Activated CD4-positive, alpha-beta memory T cell treated with anti-CD3 and anti-CD28 coated beads for 36 hours (primary cell): Measurements from ENCODE around the gene SRMS. TPM values are rescaled to one million over a fixed set of nuclear protein-coding genes. Genes with fewer than 3 reads are reported as not detected.

Experiments used
- CTCF ChIA-PET: fragments of 350-600 bp; sonication (Branson Sonifier 250); formaldehyde crosslinking; loops from one replicate; lab custom pipeline; 2021; ENCODE audit warnings: antibody characterized with exemption, inconsistent platforms; lab: Charles Lee
- POLR2A ChIA-PET: fragments of 350-600 bp; sonication (Branson Sonifier 250); formaldehyde crosslinking; loops from one replicate; lab custom pipeline; 2021; ENCODE audit warnings: antibody characterized with exemption; lab: Charles Lee
- DNase-seq: peaks from one replicate; pipeline ENCODE4 v3.0.0-alpha.2; 2020
- H3K27ac Mint-ChIP-seq: one replicate; pipeline ENCODE4 v1.8.0; 2021; ENCODE audit warnings: mixed read lengths
- H3K27me3 Mint-ChIP-seq: one replicate; pipeline ENCODE4 v1.8.0; 2021; ENCODE audit warnings: mixed read lengths
- H3K36me3 Mint-ChIP-seq: one replicate; pipeline ENCODE4 v1.8.0; 2021; ENCODE audit warnings: mixed read lengths
- H3K4me1 Mint-ChIP-seq: one replicate; pipeline ENCODE4 v1.8.0; 2021; ENCODE audit warnings: low read depth, mixed read lengths
- H3K4me3 Mint-ChIP-seq: one replicate; pipeline ENCODE4 v1.8.0; 2021; ENCODE audit warnings: mild to moderate bottlenecking, mixed read lengths
- H3K9me3 Mint-ChIP-seq: one replicate; pipeline ENCODE4 v1.8.0; 2021; ENCODE audit warnings: mixed read lengths
- intact Hi-C: fragments of 100-400 bp; cut with micrococcal nuclease; formaldehyde crosslinking; loops from one replicate; pipeline ENCODE4 v1.15.1; 2023
- total RNA-seq, 2 experiments: library from RNA; stranded (reverse); gene quantifications; one replicate each; pipeline ENCODE4 v1.2.3, GENCODE V29; 2021

The SRMS gene
- total RNA-seq, 2 experiments from 2014 or later: not detected

GRCh38 chr20:63587776-63588591 is 40.4 kb upstream of the SRMS start:
- no peaks in the 10 kb centered on the region for H3K9me3 Mint-ChIP-seq
- ChIA-PET CTCF (no interaction called here), POLR2A (no interaction called here)
- intact Hi-C loops: no loop called here
- no peak overlapping the region for H3K27ac Mint-ChIP-seq
- no peaks in the 10 kb centered on the region for H3K4me1 Mint-ChIP-seq
- peaks cover 14% of the 10 kb centered on the region for H3K36me3 Mint-ChIP-seq
- H3K27me3 Mint-ChIP-seq: no peaks in the 10 kb centered on the region
- DNase-seq: no peak
- H3K4me3 Mint-ChIP-seq: no peak overlapping the region

GRCh38 chr20:63587256-63587655 is 39.7 kb upstream of the SRMS start:
- peaks cover 14% of the 10 kb centered on the region for H3K36me3 Mint-ChIP-seq
- no peak overlapping the region for H3K27ac Mint-ChIP-seq
- no peaks in the 10 kb centered on the region for H3K9me3 Mint-ChIP-seq
- no peak for DNase-seq
- POLR2A ChIA-PET: no interaction called here
- CTCF ChIA-PET: no interaction called here
- H3K27me3 Mint-ChIP-seq: no peaks in the 10 kb centered on the region
- H3K4me3 Mint-ChIP-seq: no peak overlapping the region
- intact Hi-C loops: no loop called here
- H3K4me1 Mint-ChIP-seq: no peaks in the 10 kb centered on the region

DNA sequence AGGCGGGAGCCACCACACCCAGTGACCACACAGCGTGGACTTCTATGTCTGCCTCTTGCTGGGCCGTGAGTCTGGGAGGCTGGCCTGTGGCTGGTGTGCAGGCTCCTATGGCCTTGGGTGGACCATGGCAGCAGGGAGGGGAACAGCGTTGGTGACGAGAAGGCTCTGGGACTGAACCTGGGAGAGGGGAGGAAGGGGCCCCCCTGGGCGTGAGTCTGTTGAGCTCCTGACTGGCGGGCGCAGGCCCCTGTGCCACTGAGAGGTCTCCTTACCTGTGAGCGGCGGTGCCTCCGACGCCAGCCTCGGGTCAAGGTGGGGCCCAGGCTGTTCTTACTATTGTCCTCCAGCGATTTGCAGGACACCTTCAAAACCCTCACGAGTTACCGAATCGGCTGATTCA is 39.2 kb upstream of the SRMS start:
- ChIA-PET POLR2A (interaction anchor here (0.7 kb wide), 1 partner anchor 18 kb away, joined by 4 read pairs; no protein-coding TSS in a partner anchor), CTCF (no interaction called here)
- no peak overlapping the region for H3K27ac Mint-ChIP-seq
- no peaks in the 10 kb centered on the region for H3K4me1 Mint-ChIP-seq
- no peaks in the 10 kb centered on the region for H3K27me3 Mint-ChIP-seq
- no peak for DNase-seq
- intact Hi-C loops: no loop called here
- no peaks in the 10 kb centered on the region for H3K9me3 Mint-ChIP-seq
- H3K36me3 Mint-ChIP-seq: peaks cover 14% of the 10 kb centered on the region
- H3K4me3 Mint-ChIP-seq: no peak overlapping the region

DNA sequence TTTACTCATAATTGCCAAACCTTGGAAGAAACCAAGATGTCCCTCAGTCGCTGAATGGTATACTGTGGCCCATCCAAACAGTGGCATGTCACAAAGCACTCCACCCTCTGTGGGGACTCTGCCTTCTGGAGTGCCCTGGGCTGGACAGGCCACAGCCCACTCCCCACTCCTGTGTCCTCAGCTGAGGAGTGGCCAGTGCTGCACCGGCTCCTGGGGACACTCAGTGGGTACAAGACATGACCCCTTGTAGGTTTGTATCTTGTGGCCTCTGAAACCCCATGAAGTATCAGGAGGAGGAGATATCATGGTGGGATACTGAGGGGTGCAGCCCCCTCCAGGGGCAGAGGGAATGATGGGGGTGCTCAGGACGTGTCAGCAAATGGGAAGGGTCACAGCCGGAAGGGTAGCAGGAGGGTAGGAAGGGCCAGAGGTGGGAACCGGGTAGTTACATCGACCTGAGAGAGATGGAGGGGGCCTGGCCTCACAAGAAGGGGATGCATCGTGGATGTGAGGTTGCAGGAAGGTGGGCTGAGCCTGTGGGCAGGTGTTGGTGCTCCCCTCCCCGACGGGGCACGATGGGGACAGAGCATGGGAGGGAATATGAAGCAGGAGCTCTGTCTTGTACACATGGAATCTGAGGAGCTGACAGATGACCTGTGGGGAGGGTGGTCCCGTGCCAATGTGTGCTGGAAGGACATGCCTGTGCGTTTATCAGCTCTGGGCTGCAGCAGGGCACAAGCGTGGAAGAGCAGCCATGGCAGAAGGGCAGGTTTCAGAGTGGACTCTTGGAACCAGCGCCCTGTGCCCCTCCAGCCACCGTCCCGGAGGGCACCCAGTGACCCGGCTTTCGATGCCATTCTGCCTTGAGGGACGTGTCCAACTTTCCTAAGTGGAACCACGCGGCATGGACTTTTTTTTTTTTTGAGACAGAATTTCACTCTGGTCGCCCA is 38.3 kb upstream of the SRMS start:
- H3K27ac Mint-ChIP-seq: no peak overlapping the region
- H3K4me1 Mint-ChIP-seq: no peaks in the 10 kb centered on the region
- ChIA-PET POLR2A (interaction anchor here (0.7 kb wide), 1 partner anchor 18 kb away, joined by 4 read pairs; no protein-coding TSS in a partner anchor), CTCF (no interaction called here)
- H3K27me3 Mint-ChIP-seq: no peaks in the 10 kb centered on the region
- no peaks in the 10 kb centered on the region for H3K9me3 Mint-ChIP-seq
- intact Hi-C loops: no loop called here
- H3K4me3 Mint-ChIP-seq: no peak overlapping the region
- H3K36me3 Mint-ChIP-seq: peaks cover 11% of the 10 kb centered on the region
- DNase-seq: no peak

GRCh38 chr20:63582382-63583063 is 35.0 kb upstream of the SRMS start:
- H3K9me3 Mint-ChIP-seq: no peaks in the 10 kb centered on the region
- intact Hi-C loops: no loop called here
- no peak overlapping the region for H3K4me3 Mint-ChIP-seq
- ChIA-PET CTCF (interaction anchor here (1.0 to 1.3 kb wide), 2 partner anchors 45 to 86 kb away, joined by 3 to 5 read pairs; partner anchors contain the start of gene PTK6), POLR2A (interaction anchor here (1.1 kb wide), 1 partner anchor 59 kb away, joined by 3 read pairs; no protein-coding TSS in a partner anchor)
- H3K27ac Mint-ChIP-seq: no peak overlapping the region
- H3K4me1 Mint-ChIP-seq: no peaks in the 10 kb centered on the region
- H3K27me3 Mint-ChIP-seq: no peaks in the 10 kb centered on the region
- no peaks in the 10 kb centered on the region for H3K36me3 Mint-ChIP-seq
- no peak for DNase-seq

GRCh38 chr20:63580796-63581461 is 33.4 kb upstream of the SRMS start:
- H3K4me3 Mint-ChIP-seq: no peak overlapping the region
- intact Hi-C loops: no loop called here

GRCh38 chr20:63579017-63579694 is 31.6 kb upstream of the SRMS start:
- ChIA-PET POLR2A (no interaction called here), CTCF (no interaction called here)
- Mint-ChIP-seq H3K4me3 (no peak overlapping the region), H3K36me3 (no peaks in the 10 kb centered on the region), H3K4me1 (no peaks in the 10 kb centered on the region), H3K27ac (no peak overlapping the region), H3K27me3 (peaks cover 2% of the 10 kb centered on the region), H3K9me3 (no peaks in the 10 kb centered on the region)
- intact Hi-C loops: loop anchor here (2.0 kb wide), 1 partner anchor 40 kb away; no protein-coding TSS in a partner anchor
- DNase-seq: no peak

More at GRCh38 chr20:63580796-63581461, 33.4 kb upstream of the SRMS start:
- Mint-ChIP-seq H3K36me3 (no peaks in the 10 kb centered on the region), H3K9me3 (no peaks in the 10 kb centered on the region), H3K27ac (no peak overlapping the region), H3K27me3 (peaks cover 2% of the 10 kb centered on the region), H3K4me1 (no peaks in the 10 kb centered on the region)
- POLR2A ChIA-PET: no interaction called here
- peak; percentile 84 for DNase-seq
- CTCF ChIA-PET: interaction anchor here (1.0 kb wide), 1 partner anchor 43 kb away, joined by 5 read pairs; the partner anchor contains the start of gene PTK6

GRCh38 chr20:63578224-63579016 is 30.9 kb upstream of the SRMS start:
- H3K36me3 Mint-ChIP-seq: no peaks in the 10 kb centered on the region
- H3K4me1 Mint-ChIP-seq: no peaks in the 10 kb centered on the region
- DNase-seq: no peak
- no peak overlapping the region for H3K27ac Mint-ChIP-seq
- ChIA-PET CTCF (interaction anchor here (1.0 kb wide), 1 partner anchor 208 kb away, joined by 3 read pairs; no protein-coding TSS in a partner anchor), POLR2A (interaction anchor here (0.6 kb wide), 1 partner anchor 41 kb away, joined by 3 read pairs; the partner anchor contains the start of gene PTK6)
- H3K27me3 Mint-ChIP-seq: peaks cover 2% of the 10 kb centered on the region
- H3K4me3 Mint-ChIP-seq: no peak overlapping the region
- H3K9me3 Mint-ChIP-seq: no peaks in the 10 kb centered on the region
- intact Hi-C loops: loop anchor here (2.0 kb wide), 1 partner anchor 40 kb away; no protein-coding TSS in a partner anchor

DNA sequence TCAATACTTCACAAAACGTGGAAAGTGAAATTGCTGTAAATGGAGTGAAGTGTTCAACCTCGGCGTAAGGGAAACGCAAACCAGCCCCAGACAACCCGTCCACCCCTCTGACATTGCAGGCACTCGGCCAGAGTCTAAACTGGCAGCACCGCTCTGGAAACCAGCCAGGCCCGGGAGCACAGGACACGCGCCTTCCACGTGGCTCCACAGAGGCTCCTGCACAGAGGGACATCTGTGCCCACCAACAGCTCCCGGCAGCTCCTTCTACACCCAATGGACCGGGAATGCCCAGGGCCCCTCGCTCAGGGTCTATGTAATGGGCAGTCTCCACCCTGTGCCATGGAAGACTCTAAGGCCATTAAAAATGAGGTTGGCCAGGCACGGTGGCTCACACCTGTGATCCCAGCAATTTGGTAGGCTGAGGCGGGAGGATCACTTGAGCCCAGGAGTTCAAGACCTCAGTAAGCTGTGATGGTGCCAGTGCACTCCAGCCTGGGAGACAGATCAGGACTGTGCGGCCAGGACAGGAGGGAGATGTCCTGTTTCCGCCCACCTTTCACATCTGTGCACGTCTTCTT is 29.9 kb upstream of the SRMS start:
- H3K4me3 Mint-ChIP-seq: no peak overlapping the region
- ChIA-PET CTCF (interaction anchor here (1.0 kb wide), 1 partner anchor 209 kb away, joined by 3 read pairs; no protein-coding TSS in a partner anchor), POLR2A (no interaction called here)
- H3K36me3 Mint-ChIP-seq: no peaks in the 10 kb centered on the region
- H3K9me3 Mint-ChIP-seq: no peaks in the 10 kb centered on the region
- no peak for DNase-seq
- intact Hi-C loops: no loop called here
- no peaks in the 10 kb centered on the region for H3K4me1 Mint-ChIP-seq
- H3K27me3 Mint-ChIP-seq: peaks cover 2% of the 10 kb centered on the region
- H3K27ac Mint-ChIP-seq: no peak overlapping the region

DNA sequence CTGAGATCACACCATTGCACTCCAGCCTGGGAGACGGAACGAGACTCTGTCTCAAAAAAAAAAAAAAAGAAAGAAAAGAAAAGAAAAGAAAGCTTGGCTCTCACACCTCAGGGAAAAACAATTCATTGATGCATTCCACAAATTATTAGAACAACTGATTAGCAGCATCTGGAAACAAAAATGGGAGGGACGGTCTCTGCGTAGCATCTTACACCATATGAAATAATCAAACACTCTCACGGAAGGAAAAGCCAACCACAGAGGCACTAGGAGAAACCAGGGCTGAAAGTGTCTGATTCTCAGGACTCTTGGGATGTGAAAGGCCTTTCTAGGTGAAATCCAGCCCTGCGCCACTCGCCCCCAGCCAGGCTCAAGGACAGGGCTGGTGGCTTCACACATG is 28.8 kb upstream of the SRMS start:
- DNase-seq: no peak
- H3K27ac Mint-ChIP-seq: no peak overlapping the region
- CTCF ChIA-PET: no interaction called here
- no peak overlapping the region for H3K4me3 Mint-ChIP-seq
- H3K27me3 Mint-ChIP-seq: peaks cover 2% of the 10 kb centered on the region
- H3K36me3 Mint-ChIP-seq: no peaks in the 10 kb centered on the region
- intact Hi-C loops: no loop called here
- no peaks in the 10 kb centered on the region for H3K9me3 Mint-ChIP-seq
- H3K4me1 Mint-ChIP-seq: no peaks in the 10 kb centered on the region
- POLR2A ChIA-PET: no interaction called here
